ENCODE measurements around the gene NCEH1. TPM values are rescaled to one million over a fixed set of nuclear protein-coding genes. Genes with fewer than 3 reads are reported as not detected.
"Not testable (repeated sequence)": the region's sequence is repeated elsewhere in the genome, so short reads cannot be mapped to it uniquely, and the experiment has no call there.

The NCEH1 gene
- total RNA-seq, 1 experiment from 2014 or later: 50.2 TPM

GRCh38 chr3:172708921-172709773, 1.7 kb downstream of the NCEH1 start:
- no peak for DNase-seq (ENCODE audit: extremely low read depth, low read depth)

GRCh38 chr3:172707967-172708366, 2.9 kb downstream of the NCEH1 start:
- no peak for DNase-seq (ENCODE audit: extremely low read depth, low read depth)

GRCh38 chr3:172707030-172707429, 3.8 kb downstream of the NCEH1 start:
- no peak for DNase-seq (ENCODE audit: extremely low read depth, low read depth)

DNA sequence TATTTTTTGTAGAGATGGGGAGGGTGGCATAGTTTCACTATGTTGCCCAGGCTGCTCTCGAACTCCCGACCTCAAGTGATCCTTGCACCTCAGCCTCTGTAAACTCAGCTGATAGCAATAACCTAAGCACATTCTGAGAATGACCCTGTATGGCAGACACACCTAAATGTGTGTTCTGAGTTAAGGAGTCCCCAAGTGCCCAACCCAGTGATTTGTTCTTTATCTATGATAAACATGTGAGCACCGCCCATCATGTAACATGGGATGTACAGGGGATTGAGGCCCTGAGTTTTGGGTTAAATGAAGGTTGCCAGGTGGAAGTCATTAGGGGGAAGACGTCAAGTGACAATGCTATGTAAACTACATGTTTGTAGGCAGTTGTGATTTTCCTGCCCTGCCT, 5.7 kb downstream of the NCEH1 start:
- DNase-seq (ENCODE audit: extremely low read depth, low read depth): no peak

GRCh38 chr3:172704001-172704400, 6.9 kb downstream of the NCEH1 start:
- no peak for DNase-seq (ENCODE audit: extremely low read depth, low read depth)

DNA sequence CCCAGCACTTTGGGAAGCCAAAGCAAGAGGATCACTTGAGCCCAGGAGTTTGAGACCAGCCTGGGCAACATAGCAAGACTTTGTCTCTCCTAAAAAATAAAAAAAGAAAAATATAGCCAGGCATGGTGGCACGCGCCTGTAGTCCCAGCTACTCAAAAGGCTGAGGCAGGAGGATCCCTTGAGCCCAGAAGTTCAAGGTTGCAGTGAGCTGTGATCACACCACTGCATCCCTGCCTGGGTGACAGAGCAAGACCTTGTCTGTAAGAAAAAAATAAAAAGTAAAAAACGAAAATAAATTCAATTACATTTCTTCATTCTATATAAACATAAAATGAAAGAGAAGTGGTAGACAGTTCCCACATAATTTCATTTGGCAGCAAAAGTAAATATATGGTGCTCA, 8.1 kb downstream of the NCEH1 start:
- not testable (repeated sequence) for DNase-seq (ENCODE audit: extremely low read depth, low read depth)

GRCh38 chr3:172702256-172702655, 8.6 kb downstream of the NCEH1 start:
- no peak for DNase-seq (ENCODE audit: extremely low read depth, low read depth)

- no peak for DNase-seq (ENCODE audit: extremely low read depth, low read depth)
Measured at GRCh38 chr3:172701751-172702150, 9.1 kb downstream of the NCEH1 start.

GRCh38 chr3:172700936-172701455, 9.9 kb downstream of the NCEH1 start:
- no peak for DNase-seq (ENCODE audit: extremely low read depth, low read depth)

GRCh38 chr3:172700256-172700655, 10.6 kb downstream of the NCEH1 start:
- no peak for DNase-seq (ENCODE audit: extremely low read depth, low read depth)

GRCh38 chr3:172699031-172699430, 11.8 kb downstream of the NCEH1 start:
- no peak for DNase-seq (ENCODE audit: extremely low read depth, low read depth)

DNA sequence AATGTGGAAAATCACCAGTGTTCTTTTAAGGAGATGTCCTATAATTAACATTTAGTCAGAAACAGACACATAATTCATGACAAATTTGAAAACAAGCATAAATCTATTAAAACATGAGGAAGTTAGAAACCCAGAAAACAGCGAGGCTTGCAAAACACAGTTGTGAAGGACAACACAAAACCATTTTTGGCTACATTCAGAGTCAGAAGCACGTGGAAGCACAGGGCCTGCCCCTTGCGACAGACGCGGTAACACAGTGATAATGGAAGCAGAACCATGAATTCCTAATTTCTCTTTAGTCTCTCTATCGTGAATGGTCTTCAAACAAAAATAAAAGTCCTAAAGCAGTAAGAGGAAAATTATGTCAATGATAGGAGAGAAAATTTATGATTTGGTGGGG, 12.2 kb downstream of the NCEH1 start:
- DNase-seq (ENCODE audit: extremely low read depth, low read depth): no peak

GRCh38 chr3:172697558-172697957, 13.3 kb downstream of the NCEH1 start:
- DNase-seq (ENCODE audit: extremely low read depth, low read depth): no peak

- DNase-seq (ENCODE audit: extremely low read depth, low read depth): no peak
Measured at GRCh38 chr3:172696357-172696756, 14.5 kb downstream of the NCEH1 start.

GRCh38 chr3:172694573-172695246, 16.2 kb downstream of the NCEH1 start:
- DNase-seq (ENCODE audit: extremely low read depth, low read depth): no peak

DNA sequence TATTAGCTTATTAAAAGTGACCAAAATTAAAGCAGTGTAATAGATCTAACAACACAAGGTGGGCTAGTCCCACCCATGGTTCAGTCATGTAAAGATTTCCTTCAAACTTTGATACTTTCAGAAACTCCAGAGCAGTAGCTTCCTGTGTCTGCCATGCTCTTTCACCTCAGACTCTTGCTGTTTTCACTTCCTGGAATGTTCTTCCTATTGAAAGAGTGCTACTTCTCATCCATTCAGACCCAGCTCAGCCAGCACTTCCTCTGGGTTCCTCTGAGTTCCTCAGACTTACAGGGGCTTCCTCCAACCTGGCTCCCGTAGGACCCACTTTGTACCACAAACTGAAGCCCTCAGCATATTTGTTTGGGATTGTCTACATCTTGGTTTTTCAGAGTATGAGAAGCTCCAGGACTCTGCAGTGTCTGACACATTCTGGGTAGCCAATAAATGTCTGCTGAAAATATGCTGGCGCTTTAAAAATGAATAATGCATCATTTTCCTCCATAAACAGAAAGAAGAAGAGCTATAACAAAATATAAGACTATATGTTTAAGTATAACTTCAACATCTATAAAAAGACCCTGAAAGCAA, 18.0 kb downstream of the NCEH1 start:
- DNase-seq (ENCODE audit: extremely low read depth, low read depth): no peak

DNA sequence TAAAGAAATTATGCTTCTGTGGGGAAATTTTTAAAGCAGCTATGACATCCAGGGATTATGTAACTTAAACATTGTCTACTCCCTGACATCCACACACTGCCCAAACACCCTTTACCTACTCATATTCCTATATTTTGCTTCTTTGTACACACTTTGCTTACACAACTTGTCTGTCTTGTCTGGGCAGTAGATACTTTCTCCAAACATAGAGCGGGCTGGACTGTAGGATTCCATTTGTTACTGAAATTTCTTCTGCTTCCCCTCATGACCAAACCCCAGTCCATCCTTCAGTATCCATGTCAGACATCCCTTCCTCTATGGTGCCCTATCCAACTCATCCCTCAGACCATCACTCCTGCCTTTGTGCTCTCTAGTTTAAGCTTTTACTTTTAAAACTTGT, 19.9 kb downstream of the NCEH1 start:
- DNase-seq (ENCODE audit: extremely low read depth, low read depth): no peak

- DNase-seq (ENCODE audit: extremely low read depth, low read depth): no peak
Measured at GRCh38 chr3:172688588-172688987, 22.3 kb downstream of the NCEH1 start.

DNA sequence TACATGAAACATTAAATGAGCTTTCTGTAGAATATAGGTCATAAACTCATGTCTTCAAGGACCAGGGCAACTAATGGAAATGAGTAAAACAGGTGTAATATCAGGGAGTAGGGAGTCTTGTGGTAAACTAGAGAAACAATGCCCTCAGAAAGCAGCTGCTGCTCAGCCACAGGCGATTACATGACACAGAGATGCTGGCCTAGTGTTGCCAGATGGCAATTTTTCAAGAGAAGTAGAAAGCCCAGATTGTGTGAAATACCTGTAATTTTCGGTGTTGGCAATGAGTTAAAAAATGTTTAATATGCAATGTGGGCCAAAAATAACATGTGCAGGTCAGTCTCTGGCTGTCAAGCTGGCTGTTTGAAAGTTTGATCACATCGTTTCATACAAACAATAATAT, 23.4 kb downstream of the NCEH1 start:
- no peak for DNase-seq (ENCODE audit: extremely low read depth, low read depth)

- DNase-seq (ENCODE audit: extremely low read depth, low read depth): no peak
Measured at GRCh38 chr3:172685331-172686214, 25.3 kb downstream of the NCEH1 start.

GRCh38 chr3:172680684-172681083, 30.2 kb downstream of the NCEH1 start:
- DNase-seq (ENCODE audit: extremely low read depth, low read depth): no peak

All from NCI-H460 (cell line).